HG03175 (cell line): Measurements from ENCODE around the gene BCO1.
A peak's percentile ranks its signal among the peaks of the same experiment; 100 is the strongest.

Source experiments
- ATAC-seq: cut with Tn5 transposase; IDR thresholded peaks from one replicate; pipeline ENCODE4 v1.9.1; 2021; ENCODE audit warnings: mild to moderate bottlenecking, moderate library complexity; ENCODE audit not compliant: unreplicated experiment

Gene BCO1

DNA sequence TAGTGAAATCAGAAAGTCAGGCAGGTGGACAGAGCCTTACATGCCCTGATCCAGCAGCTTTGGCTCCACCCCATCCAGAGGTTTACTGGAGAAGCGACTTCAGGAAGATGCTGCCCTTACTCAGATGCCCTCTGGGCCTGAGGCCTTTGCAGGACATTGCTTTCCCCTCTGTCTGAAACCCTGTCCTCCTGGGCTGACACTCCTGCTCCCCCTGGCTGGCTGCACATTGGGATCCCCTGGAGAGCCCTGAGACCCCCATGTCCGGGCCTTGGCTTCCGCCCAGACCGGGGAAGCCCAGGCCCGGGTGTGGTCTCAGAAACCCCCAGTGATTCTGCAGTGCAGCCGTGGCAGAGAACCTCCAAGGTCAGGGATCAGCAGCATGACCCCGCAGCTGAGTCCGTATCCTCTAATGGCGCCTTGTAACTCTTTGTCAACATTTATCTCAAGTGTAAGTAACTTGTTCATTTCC lies 36.6 kb downstream of the BCO1 start:
- no peak for ATAC-seq

GRCh38 chr16:81275795-81276194 lies 37.3 kb downstream of the BCO1 start:
- no peak for ATAC-seq

- ATAC-seq: no peak
These were observed 37.8 kb downstream of the BCO1 start for GRCh38 chr16:81276323-81276722.

- no peak for ATAC-seq
These were observed 39.1 kb downstream of the BCO1 start for GRCh38 chr16:81277541-81278080.

DNA sequence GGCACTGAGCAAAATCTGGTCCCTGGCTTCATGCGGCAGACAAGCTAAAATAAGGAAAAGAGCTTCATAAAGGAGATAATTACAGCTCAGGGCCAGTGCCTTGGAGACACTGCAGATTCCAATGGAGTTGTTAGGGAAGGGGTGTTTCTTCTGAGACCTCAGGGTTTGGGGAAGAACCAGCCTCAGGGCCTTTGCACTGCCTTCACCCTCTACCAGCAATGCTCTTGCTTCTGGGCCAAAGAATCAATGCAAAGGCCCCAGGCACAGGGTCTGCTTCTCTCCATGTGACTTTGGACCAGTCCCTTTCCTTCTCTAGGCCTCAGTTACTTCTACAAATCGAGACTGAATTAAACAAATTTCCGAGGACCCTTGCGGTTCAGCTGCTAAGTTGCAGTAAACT lies 40.0 kb downstream of the BCO1 start:
- no peak for ATAC-seq

DNA sequence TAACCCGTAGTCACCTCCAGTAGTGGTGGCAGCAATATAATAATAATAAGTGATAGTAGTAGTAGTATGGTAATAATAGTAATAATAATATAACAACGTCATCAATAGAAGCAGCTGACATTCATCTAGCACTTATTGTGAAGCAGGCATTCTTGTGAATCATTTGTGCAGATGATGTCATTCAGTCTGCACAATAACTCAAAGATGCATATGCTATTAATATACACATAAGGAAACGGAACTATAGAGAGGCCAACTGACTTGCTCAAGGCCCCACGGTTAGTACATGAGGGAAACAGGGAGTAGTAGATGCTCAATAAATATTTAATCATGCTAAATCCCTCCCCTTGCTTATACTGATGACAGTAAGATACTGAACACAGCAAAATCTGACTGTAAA lies 40.9 kb downstream of the BCO1 start:
- ATAC-seq: no peak

GRCh38 chr16:81280393-81280792 lies 41.9 kb downstream of the BCO1 start:
- no peak for ATAC-seq

- no peak for ATAC-seq
These were observed 44.6 kb downstream of the BCO1 start for GRCh38 chr16:81283044-81283443.

DNA sequence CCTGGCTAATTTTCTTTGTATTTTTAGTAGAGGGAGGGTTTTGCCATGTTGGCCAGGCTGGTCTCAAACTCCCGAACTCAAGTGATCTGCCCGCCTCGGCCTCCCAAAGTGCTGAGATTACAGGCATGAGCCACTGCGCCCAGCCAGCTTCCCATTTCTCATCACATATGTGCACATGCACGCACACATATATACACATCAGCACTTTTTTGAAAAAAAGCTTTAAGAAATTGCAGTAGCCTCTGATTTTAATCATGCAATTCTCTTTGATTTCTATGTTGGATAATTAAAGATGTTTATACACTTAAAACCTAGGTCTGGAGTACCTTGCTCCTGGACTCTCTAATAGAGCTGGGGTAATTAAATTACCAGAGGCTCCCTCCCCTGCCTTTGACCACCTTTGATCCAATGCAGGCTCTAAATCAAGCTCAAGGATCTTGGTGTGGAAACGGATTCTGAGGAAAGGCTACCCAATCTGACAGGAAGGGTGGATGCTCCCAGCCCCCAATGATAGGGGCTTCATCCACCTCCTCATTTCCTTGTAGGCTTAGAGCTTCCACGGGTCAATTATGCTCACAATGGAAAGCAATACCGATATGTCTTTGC lies 46.6 kb downstream of the BCO1 start:
- no peak for ATAC-seq

GRCh38 chr16:81286190-81286589 lies 47.7 kb downstream of the BCO1 start:
- no peak for ATAC-seq

DNA sequence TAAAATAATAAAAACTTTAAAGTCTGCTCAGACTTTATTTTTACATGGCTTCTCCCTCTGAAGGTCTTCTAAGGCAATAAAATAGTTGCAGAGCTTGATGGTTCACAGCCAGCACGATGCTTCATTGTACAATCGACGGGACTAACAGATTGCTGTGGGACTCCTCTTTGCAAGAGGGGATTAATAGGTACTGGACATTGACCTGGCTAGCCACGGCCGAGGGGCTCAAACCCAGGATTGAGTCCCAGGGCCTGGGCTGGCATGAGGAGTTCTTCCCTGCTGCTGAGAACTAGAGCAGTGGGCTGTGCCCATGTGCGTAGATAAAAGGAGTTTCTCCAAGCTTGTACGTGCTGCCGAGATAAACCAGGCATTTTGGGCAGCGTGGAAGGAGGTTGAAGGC lies 52.6 kb downstream of the BCO1 start:
- ATAC-seq: no peak

DNA sequence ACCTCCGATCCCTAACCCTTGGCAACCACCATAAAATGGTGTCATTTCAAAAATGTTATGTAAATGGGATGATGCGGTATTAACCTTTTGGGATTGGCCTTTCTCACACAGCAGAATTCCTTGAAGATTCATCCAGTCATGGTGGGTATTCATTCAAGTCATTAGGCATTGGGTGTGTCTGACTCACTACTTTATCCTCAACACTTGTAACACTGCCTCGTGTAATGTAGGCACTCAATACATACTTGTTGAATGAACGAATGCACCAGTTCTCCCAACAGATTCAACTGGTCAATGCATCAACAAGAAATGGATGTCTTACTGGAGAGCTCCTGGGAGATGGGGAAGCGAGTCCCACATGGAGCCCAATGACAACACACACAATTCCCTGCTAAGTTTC lies 54.4 kb downstream of the BCO1 start:
- ATAC-seq: no peak

DNA sequence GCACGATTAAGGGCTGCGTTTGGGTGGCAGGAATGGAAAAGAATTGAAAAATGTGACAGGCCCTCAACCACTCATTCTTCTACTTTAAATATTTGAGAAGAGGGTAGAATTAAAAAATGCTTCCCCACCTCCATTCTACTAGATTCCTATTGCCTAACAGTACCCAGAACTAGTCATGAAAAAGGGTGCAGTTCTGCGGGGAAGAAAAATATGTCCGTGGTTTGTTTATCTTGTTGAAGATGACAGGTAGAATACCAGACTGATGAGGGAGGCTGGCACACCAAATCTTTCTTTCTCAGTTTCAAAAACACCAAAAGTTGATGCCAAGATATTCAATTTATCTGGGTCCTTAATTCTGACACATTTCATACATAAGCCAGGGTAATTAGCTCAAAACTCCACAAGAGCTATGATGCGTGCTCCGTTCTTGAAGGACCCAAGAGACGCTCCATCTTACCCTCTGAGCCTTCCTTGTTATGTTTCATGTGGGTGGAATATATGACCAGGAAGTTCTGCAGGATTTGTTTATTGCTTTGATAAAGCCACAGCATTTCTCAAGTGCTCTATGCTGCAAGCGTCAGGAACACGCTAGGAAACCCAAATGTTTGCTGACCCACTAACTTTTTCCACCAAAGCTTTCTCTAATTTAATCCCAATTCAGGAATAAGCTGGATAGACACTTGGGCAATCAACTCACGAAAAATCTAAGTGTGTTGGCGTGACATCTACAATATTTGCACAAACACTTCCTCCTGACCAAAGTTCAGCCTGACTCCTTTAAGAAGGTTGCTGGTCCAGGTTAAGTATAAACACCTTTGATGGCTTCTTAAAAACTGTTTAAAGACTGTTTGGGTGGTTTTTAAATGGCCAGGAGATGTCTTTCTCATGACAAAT lies 55.7 kb downstream of the BCO1 start:
- ATAC-seq: no peak

GRCh38 chr16:81296631-81297030 lies 58.1 kb downstream of the BCO1 start:
- ATAC-seq: no peak

DNA sequence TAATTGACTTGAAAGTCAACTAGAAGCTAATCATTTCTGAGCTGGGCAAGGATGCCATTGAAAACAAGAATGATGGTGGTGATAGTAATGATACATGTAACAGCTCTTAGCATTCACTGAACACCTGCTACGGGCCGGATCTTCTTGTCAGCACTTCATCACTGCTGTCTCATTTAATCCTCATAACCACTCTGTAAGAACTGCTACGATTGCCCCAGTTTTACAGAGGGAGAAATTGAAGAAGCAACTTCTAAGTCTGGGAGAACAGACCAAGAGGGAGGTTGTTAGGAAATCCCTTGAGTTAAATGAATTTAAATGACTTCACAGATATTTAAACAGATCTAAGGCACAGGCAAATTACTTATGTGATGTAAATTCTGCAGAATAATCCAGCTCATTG lies 69.3 kb downstream of the BCO1 start:
- ATAC-seq: no peak

DNA sequence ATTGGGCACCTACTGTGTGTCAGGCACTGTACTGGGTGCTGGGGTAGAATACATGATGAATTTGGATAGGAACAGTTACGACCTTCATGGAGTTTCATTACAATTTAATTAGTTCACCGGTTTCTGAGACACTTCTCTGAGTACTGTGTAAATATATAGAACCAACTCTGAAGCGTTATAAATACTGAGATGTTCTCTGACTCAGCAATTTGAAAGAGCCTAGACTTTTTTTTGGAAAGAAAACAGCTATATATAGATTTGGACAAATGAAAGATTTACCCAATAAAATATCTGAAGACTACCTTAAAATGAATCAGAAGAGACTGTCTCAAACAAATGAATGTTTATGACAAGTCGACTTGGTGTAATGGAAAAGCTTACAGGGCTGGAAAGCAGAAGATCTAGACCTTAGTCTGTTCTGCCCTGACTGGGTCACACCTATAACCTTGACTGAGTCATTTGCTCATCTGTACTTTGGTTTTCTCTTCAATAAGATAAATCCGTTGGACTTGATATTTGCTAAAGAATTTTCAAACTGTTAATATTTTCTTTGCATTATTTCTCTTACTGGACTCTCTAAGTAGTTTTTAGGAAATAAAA lies 71.7 kb downstream of the BCO1 start:
- no peak for ATAC-seq

DNA sequence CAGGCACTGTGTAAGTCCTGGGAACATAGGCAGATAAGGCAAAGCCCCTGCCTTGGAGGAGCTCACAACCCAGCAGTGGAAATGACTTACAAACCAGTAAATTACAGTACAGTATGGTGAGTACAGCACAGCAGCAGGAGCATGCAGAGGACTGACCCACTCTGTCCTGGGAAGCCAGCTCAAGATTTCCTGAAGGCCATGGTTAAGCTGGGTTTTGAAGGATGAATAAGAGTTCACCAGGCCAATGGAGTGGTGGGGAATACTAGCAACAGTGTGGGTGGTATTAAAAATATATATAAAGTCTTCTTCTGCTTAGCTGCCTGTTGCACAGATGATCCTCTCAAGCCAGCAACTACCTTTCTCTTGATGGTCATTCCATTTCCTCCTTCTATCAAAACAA lies 73.3 kb downstream of the BCO1 start:
- no peak for ATAC-seq

DNA sequence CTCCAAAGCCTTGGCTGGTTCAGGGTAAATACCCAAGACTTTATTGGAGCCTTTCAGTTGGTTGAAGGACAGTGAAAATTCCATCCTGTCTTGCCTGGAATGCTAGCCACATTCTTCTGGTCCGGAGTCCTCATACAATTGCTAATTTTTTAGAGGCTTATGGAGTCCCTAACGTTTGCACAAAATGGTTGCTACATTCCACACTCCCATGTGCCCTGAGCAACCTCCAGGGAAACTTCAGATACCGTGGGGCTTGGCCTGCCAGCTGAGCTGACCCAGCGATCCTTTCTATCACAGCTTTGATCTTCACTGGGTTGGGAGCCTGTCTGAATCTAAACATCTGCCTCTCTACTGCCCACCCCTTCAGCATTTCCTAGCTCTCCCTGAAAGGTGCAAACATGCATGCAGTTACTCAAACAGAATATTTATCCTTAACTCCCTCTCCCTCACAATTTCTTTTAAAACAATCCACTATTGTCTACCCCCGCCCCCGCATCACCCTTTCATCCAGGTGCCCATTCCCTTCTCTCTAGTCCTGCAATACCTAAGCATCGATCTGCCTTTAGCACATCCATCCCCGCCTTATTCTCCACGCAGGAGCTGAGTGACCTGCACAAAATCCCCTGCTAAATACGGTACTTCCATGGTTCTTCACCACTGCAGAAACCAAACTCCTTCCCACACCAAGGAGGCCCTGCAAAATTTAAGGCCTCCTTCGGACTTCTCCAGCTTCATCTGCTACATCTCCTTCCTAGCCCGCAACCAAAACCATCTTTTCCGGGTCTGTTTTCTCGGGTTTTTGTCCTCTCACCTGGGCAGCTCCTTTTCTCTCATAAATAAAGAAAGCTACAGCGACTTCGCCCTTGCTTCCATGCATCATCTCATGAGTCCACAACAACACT lies 75.5 kb downstream of the BCO1 start:
- no peak for ATAC-seq

DNA sequence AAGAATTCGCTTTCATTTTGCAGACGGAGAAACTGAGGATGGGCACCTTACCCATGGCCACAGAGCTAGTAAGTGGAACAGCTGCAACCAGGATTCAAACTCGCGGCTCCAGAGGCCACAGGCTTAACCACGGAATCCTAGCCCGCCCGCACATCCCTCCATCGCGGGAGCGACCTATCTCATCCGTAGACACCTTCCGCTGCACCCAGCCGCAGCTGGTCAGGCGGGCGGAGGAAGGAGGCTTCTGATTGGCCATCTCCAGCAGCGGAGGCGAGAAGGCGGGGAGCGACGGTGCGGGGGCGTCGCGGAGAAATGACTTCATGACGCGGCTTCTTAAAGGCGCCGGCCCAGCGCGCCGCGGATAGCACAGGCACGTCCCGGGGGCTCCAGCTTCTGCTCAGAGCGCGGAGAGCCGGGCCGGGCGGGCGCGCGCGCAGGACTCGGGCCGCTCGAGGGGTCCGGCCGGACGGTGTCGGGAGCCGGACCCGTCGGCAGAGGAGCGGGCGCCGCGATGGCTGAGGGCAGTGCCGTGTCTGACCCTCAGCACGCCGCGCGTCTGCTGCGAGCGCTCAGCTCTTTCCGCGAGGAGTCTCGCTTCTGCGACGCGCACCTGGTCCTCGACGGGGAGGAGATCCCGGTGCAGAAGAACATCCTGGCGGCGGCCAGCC lies 76.2 kb downstream of the BCO1 start, which contains the start of gene GAN:
GAN (plus strand) TSS at position 360 of the 668 bp plus-strand sequence; CDS start at position 512, 152 bp downstream.
- ATAC-seq: peak; percentile 97
